Kidney epithelial cell (primary cell): ENCODE results near the gene CXCL17. TPM values are rescaled to one million over a fixed set of nuclear protein-coding genes. Genes with fewer than 3 reads are reported as not detected.
"Not testable (repeated sequence)": the region's sequence is repeated elsewhere in the genome, so short reads cannot be mapped to it uniquely, and the experiment has no call there.

ENCODE experiments used
- DNase-seq: peaks from one replicate; pipeline ENCODE4 v3.0.0-alpha.2; 2010; ENCODE audit warnings: low read depth
- H3K27me3 ChIP-seq: 2 replicates; pipeline ENCODE4 v1.6.0; 2011; ENCODE audit warnings: low read length; ENCODE audit not compliant: control insufficient read depth, insufficient read depth
- H3K36me3 ChIP-seq: 2 replicates; pipeline ENCODE4 v1.5.1; 2011; ENCODE audit warnings: low read length; ENCODE audit not compliant: control insufficient read depth, insufficient read depth
- H3K4me3 ChIP-seq: 2 replicates; pipeline ENCODE4 v1.5.1; 2011; ENCODE audit warnings: low read depth, mild to moderate bottlenecking, control low read depth, low read length
- total RNA-seq: library from RNA; depleted of rRNA; stranded (reverse); fragments of >200 nt; gene quantifications from 2 replicates; pipeline ENCODE4 v1.2.3, GENCODE V29; 2015
- TF ChIP-seq, protein P1 (sequence below): IDR thresholded peaks from 2 replicates; pipeline ENCODE4 v1.5.1; 2011; ENCODE audit warnings: mild to moderate bottlenecking, moderate library complexity, low read length, control low read depth, inconsistent platforms; ENCODE audit not compliant: insufficient read depth, poor library complexity, severe bottlenecking

Gene CXCL17, protein sequence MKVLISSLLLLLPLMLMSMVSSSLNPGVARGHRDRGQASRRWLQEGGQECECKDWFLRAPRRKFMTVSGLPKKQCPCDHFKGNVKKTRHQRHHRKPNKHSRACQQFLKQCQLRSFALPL
- total RNA-seq = not detected in 2 replicates

DNA sequence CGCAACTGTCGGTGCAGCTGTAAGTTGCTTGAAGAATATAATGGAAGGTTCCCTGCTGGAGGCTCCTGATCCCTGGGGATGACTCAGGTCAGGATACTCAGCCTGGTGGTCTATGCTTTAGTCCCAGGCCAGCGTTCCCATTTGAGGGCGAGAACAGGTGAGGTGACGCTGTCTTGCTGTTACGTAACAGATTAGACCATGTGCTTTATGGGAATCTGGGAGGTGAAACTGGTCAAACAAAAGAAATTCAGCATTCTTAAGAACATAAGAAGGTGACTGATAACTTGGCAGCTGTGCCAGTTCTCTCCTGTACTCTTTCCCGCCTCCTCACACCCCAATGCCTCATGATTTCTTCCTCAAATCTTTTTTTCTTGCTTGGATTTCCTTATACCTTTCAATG is at the start of gene CXCL17:
Gene CXCL17, minus strand, starts transcription at position 114 of the 400 bp plus-strand sequence. CDS start 114 bp downstream, outside the sequence.
- TF ChIP-seq, protein P1, sequence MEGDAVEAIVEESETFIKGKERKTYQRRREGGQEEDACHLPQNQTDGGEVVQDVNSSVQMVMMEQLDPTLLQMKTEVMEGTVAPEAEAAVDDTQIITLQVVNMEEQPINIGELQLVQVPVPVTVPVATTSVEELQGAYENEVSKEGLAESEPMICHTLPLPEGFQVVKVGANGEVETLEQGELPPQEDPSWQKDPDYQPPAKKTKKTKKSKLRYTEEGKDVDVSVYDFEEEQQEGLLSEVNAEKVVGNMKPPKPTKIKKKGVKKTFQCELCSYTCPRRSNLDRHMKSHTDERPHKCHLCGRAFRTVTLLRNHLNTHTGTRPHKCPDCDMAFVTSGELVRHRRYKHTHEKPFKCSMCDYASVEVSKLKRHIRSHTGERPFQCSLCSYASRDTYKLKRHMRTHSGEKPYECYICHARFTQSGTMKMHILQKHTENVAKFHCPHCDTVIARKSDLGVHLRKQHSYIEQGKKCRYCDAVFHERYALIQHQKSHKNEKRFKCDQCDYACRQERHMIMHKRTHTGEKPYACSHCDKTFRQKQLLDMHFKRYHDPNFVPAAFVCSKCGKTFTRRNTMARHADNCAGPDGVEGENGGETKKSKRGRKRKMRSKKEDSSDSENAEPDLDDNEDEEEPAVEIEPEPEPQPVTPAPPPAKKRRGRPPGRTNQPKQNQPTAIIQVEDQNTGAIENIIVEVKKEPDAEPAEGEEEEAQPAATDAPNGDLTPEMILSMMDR = no peak
- peaks cover 4% of the 10 kb centered on the region for H3K27me3 ChIP-seq
- H3K4me3 ChIP-seq = no peak within 1 kb of the TSS
- DNase-seq = no peak
- no peaks in the 10 kb centered on the region for H3K36me3 ChIP-seq

DNA sequence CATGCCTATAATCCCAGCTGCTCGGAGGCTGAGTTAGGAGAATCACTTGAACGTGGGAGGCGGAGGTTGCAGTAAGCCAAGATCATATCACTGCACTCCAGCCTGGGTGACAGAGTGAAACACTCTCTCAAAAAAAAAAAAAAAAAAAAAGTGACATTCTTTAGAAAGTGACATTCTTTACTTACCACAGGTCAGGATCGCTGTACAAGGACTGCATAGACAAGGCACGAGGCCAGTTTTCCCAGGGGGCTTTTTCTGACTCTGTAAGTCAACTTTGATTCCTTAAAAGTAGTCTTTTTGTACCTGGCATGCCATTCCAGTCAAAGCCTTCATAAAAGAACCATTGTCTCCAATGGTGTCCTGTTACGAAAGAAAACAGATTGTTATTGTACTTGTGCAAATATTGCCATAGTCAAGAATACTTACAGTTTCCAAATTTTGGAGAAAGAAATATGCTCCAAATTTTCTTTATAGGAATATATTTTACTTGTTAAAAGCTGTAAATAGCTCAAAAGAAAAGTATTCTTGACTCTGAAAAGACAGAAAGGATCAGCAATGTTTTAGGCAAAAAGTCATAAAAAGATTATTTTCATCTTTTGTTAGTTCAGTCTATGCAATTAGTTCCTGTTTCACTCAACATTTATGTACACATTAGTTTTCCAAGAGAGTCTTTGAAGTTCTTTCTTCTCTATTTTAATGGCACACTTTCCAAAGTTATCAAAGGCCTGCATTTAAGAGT is 46.2 kb upstream of the CXCL17 start:
- no peaks in the 10 kb centered on the region for H3K36me3 ChIP-seq
- DNase-seq = no peak
- no peak overlapping the region for H3K4me3 ChIP-seq
- TF ChIP-seq, protein P1 = no peak
- H3K27me3 ChIP-seq = no peaks in the 10 kb centered on the region

DNA sequence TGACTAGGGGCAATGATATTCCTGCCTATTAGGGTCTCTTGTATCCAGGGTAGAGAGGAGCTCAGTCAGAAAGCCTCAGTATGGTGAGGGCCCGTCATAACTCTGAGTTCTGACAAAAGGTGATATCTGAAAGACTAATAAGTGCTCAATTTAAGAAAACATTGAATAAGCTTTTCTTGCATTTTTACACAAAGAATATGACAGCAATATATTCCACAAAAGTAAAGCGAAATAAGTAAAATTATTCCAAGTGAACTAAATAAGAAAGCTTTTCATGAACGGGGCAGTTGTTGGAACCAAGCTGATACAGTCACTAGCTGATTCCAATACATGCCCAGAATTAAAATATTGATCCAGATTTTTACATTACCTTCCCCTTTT is 45.0 kb upstream of the CXCL17 start:
- H3K4me3 ChIP-seq = no peak overlapping the region
- H3K36me3 ChIP-seq = no peaks in the 10 kb centered on the region
- DNase-seq = no peak
- H3K27me3 ChIP-seq = no peaks in the 10 kb centered on the region
- TF ChIP-seq, protein P1 = no peak

DNA sequence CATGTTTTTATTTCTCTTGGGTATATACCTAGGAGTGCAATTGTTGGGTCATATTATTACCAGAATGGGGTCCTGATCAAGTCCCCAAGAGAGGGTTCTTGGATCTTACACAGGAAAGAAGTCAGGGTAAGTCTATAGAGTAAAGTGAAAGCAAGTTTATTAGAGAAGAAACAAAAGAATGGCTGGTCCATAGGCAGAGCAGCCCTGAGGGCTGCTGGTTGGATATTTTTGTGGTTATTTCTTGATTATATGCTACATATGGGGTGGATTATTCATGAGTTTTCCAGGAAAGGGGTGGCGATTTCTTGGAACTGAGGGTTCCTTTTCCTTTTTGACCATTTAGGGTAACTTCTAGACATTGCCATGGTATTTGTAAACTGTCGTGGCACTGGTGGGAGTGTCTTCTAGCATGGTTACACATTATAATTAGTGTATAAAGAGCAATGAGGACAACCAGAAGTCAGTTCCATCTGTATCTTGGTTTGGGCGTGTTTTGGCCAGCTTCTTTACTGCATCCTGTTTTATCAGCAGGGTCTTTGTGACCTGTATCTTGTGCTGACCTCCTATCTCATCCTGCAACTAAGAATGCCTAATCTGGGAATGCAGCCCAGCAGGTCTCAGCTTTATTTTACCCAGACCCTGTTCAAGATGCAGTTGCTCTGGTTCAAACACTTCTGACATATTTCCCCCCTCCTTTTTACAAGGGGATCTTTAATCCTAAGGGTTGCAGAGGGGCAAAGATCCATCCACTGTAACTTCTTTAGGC is 44.5 kb upstream of the CXCL17 start:
- Histone ChIP-seq H3K27me3 (no peaks in the 10 kb centered on the region), H3K36me3 (no peaks in the 10 kb centered on the region), H3K4me3 (no peak overlapping the region)
- TF ChIP-seq, protein P1 = no peak
- no peak for DNase-seq

DNA sequence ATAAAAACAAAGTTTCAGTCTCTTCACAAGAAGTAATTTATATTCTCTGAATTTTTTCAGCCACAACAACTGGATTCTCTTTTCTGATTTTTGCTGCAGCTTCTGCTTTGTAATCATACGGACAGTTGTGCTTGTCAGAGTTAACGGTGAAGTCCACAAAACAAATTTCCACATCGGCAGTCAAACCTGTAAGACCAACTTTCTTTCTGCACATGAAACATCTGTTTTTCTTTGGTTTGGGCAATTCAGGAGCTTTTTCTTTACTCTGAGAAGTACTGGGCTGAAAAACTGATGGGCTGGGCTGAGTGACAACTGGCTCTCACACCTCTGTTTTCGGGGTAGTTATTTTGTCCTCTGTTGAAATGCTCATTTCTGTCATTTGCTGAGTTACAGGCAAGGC is 42.3 kb upstream of the CXCL17 start:
- not testable (repeated sequence) for H3K36me3 ChIP-seq, H3K27me3 ChIP-seq, DNase-seq, H3K4me3 ChIP-seq

DNA sequence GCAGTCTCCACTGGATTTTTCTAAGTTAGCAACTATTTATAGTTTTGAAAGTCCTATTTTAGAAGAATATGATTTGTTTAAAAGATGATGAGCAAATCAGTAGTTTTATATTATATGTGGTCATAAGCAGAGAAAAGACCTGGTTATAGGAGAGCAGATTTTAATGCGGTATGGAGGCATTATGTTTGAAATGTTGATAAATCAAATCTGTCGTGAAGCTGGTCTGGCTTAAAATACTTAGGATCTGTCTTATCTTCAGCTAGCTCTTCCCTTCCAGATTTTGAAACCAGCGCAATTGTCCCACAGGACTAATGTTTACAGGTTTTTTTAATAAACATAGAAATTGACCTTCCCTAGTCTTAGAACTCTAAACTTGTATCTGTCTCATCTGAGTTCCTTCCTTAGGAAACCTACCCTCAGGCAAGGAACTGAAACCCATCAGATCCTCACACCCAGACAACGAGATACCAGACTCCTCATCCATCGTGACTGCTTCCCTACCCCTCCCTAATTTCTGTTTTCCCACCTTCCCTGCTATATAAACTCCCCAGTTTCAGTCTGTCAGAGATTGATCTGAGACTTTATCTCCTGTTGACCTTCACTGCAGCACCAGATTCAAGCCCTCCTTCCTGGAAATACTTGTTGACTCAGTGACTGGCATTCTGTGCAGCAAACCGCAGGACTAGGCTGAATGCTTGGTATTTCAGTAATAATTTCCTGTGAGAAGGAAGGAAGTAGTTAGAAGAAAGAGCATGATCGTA is 37.8 kb upstream of the CXCL17 start:
- Histone ChIP-seq H3K36me3 (no peaks in the 10 kb centered on the region), H3K4me3 (no peak overlapping the region), H3K27me3 (no peaks in the 10 kb centered on the region)
- no peak for DNase-seq
- TF ChIP-seq, protein P1 = no peak
